ENCODE measurements around the gene CYB5R2.

DNA sequence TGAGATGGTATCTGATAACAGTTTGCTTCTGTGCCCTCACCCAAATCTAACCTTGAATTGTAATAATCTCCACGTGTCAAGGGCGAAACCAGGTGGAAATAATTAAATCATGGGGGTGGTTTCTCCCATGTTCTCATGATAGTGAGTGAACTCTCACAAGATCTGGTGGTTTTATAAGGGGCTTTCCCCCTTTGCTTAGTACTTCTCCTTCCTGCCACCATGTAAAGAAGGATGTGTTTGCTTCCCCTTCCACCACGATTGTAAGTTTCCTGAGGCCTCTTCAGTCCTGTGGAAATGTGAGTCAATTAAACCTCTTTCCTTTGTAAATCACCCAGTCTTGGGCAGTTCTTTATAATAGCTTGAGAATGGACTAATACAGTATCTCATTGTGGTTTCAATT is 41.5 kb upstream of the CYB5R2 start:
- TF ChIP-seq EZH2 (IDR thresholded peaks at IDR 0.05; ENCODE audit: low read depth): no peak
- TF ChIP-seq, protein P1, sequence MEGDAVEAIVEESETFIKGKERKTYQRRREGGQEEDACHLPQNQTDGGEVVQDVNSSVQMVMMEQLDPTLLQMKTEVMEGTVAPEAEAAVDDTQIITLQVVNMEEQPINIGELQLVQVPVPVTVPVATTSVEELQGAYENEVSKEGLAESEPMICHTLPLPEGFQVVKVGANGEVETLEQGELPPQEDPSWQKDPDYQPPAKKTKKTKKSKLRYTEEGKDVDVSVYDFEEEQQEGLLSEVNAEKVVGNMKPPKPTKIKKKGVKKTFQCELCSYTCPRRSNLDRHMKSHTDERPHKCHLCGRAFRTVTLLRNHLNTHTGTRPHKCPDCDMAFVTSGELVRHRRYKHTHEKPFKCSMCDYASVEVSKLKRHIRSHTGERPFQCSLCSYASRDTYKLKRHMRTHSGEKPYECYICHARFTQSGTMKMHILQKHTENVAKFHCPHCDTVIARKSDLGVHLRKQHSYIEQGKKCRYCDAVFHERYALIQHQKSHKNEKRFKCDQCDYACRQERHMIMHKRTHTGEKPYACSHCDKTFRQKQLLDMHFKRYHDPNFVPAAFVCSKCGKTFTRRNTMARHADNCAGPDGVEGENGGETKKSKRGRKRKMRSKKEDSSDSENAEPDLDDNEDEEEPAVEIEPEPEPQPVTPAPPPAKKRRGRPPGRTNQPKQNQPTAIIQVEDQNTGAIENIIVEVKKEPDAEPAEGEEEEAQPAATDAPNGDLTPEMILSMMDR (conservative IDR thresholded peaks at IDR 0.05): no peak

All from PC-9 (cell line).